BE2C (cell line): ENCODE data around the gene FGF14.
A peak's percentile ranks its signal among the peaks of the same experiment; 100 is the strongest.

Experiments used
- DNase-seq: peaks from one replicate; pipeline ENCODE4 v3.0.0-alpha.2; 2020
- H3K27me3 ChIP-seq: fragments of 250-450 bp; sonication (Bioruptor Pico); 2 replicates; pipeline ENCODE4 v1.5.1; 2020; ENCODE audit warnings: mild to moderate bottlenecking
- H3K36me3 ChIP-seq: fragments of 250-450 bp; sonication (Bioruptor Pico); 2 replicates; pipeline ENCODE4 v1.5.1; 2020; ENCODE audit warnings: mild to moderate bottlenecking
- H3K4me1 ChIP-seq: fragments of 250-450 bp; sonication (Bioruptor Pico); 2 replicates; pipeline ENCODE4 v1.5.1; 2020
- H3K4me3 ChIP-seq: 2 replicates; pipeline ENCODE4 v1.5.1; 2011; ENCODE audit warnings: low read depth, low read length
- H3K9me3 ChIP-seq: fragments of 250-450 bp; sonication (Bioruptor Pico); 2 replicates; pipeline ENCODE4 v1.5.1; 2020
- TF ChIP-seq, protein P1 (sequence below): IDR thresholded peaks from 2 replicates; pipeline ENCODE4 v1.5.1; 2012; ENCODE audit warnings: mild to moderate bottlenecking, low read depth, low read length

The FGF14 gene

DNA sequence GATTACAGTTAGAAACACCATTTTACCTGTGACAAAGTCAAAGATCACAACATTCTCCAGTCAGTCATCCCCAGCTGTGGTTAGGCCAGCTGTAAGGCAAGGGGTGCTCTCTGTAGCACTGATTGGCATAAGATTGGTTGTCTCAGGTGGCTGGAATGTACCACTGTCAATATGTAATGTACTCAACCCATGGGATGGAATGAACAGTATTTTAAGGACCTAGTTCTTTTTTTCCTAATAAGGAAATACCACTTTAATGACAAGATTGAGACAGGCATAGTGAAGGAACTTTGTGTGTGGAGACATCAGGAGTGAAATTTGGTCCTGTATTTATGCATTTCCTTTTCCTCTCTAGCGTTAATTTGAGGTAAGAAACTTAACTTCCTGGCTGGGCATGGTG lies 638.7 kb downstream of the FGF14 start:
- Histone ChIP-seq H3K9me3 (no peaks in the 10 kb centered on the region), H3K27me3 (no peaks in the 10 kb centered on the region; the same call in 1 of the 2 replicates), H3K4me3 (no peak overlapping the region), H3K4me1 (0 out of 2 replicates have a peak, but pooled peaks cover 2% of the 10 kb centered on the region), H3K36me3 (no peaks in the 10 kb centered on the region)
- no peak for DNase-seq
- TF ChIP-seq, protein P1, sequence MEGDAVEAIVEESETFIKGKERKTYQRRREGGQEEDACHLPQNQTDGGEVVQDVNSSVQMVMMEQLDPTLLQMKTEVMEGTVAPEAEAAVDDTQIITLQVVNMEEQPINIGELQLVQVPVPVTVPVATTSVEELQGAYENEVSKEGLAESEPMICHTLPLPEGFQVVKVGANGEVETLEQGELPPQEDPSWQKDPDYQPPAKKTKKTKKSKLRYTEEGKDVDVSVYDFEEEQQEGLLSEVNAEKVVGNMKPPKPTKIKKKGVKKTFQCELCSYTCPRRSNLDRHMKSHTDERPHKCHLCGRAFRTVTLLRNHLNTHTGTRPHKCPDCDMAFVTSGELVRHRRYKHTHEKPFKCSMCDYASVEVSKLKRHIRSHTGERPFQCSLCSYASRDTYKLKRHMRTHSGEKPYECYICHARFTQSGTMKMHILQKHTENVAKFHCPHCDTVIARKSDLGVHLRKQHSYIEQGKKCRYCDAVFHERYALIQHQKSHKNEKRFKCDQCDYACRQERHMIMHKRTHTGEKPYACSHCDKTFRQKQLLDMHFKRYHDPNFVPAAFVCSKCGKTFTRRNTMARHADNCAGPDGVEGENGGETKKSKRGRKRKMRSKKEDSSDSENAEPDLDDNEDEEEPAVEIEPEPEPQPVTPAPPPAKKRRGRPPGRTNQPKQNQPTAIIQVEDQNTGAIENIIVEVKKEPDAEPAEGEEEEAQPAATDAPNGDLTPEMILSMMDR, result no peak

DNA sequence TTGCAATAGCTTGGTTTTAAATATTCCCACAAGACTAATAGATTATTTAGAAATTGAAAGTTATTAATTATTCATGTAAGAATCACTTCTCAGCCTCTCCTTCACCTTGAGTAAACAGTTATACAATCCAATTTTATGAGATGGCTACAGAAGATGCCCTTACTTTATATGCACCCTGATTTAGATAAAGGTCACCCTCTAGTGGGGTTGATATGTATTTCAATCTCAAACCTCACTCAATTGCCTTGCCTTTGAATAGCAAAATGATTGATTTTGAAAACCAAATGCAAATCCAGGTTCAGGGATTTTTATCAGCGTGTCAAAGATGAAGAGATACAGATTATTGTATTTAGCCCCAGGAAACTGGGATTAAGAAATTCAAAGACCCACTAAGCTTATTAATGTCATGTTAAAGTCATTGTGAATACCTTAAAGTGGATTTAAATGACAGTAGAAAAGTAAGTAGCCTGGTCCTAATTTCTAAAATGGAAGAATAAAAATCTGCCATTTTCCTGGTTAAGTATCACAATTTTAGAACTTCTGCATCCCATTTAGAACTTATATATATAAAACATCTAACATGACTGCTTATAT lies 644.3 kb downstream of the FGF14 start:
- TF ChIP-seq, protein P1, result peak; percentile 63
- no peaks in the 10 kb centered on the region for H3K36me3 ChIP-seq
- no peaks in the 10 kb centered on the region for H3K4me1 ChIP-seq
- no peaks in the 10 kb centered on the region; the same call in 1 of the 2 replicates for H3K27me3 ChIP-seq
- H3K4me3 ChIP-seq, result no peak overlapping the region
- DNase-seq, result no peak
- H3K9me3 ChIP-seq, result no peaks in the 10 kb centered on the region

DNA sequence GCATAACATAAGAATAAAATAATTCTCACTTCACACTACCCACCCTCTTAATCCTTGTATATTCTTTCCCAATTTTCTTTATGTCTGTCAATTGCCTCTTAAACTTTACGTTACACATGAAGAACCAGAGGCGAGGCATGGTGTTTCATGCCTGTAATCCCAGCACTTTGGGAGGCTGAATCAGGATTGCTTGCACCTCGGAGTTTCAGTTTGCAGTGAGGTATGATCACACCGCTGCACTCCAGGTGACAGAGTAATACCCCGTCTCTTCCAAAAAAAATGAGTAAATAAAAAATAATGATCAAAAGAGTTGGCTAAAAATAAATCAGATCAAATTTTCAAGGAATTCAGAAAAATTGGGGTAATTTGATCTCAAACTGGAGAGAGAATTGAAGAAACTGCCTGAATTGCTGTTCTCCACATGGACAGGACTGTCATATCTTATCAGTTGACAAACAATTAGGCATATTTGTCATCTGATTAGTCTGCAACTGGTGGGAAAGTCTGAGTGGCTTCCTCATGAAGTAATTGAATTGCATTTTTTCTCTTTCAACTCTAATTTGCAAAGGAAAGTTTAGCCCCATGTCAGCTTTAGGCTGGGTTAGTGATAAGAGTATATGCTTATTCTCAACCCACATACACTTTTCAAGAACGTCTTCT lies 646.5 kb downstream of the FGF14 start:
- H3K36me3 ChIP-seq, result no peaks in the 10 kb centered on the region
- no peaks in the 10 kb centered on the region for H3K27me3 ChIP-seq
- TF ChIP-seq, protein P1, result no peak
- H3K4me3 ChIP-seq, result no peak overlapping the region
- no peak for DNase-seq
- H3K9me3 ChIP-seq, result no peaks in the 10 kb centered on the region
- H3K4me1 ChIP-seq, result no peaks in the 10 kb centered on the region; the same call in 1 of the 2 replicates

DNA sequence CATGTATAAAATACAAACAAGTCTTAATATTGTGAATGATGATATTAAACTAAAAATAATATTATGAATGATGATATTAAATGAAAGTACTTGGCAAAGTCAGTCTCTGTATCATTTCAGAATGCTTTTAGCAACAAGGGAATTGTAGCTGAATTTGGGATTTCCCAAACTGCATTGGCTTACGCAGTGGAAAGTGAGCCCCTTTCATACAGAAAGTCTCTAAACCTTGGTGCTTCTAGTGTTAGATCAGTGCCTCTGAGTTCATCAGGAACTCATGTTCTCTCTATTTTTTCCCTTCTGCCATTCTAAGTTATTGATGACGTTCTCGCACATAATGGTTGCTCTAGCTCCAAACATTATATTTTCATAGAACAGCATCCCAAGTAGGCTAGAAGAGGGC lies 649.4 kb downstream of the FGF14 start:
- Histone ChIP-seq H3K9me3 (no peaks in the 10 kb centered on the region), H3K4me3 (no peak overlapping the region), H3K27me3 (no peaks in the 10 kb centered on the region), H3K4me1 (no peaks in the 10 kb centered on the region; the same call in 1 of the 2 replicates), H3K36me3 (no peaks in the 10 kb centered on the region)
- no peak for DNase-seq
- TF ChIP-seq, protein P1, result no peak

DNA sequence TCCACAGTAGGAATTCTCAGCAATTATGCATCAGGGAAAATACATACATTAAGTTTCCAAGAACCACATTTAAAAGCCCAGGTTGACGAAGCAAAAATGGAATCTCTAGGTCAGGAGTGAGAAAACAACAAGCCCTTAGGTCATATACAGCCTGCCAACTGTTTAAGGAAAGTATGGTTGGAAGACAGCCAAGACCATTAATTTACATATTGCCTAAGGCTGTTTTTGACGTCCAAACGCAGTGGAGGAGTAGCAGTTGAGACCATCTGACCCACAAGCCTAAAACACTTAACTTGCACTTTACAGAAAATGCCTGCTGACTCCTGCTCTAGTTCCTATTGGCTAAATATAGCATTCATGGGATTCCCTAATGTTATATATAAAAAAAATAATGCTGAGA lies 650.4 kb downstream of the FGF14 start:
- Histone ChIP-seq H3K9me3 (no peaks in the 10 kb centered on the region), H3K27me3 (no peaks in the 10 kb centered on the region), H3K4me1 (no peaks in the 10 kb centered on the region; the same call in 1 of the 2 replicates), H3K36me3 (no peaks in the 10 kb centered on the region), H3K4me3 (no peak overlapping the region)
- DNase-seq, result peak; percentile 35
- TF ChIP-seq, protein P1, result no peak

DNA sequence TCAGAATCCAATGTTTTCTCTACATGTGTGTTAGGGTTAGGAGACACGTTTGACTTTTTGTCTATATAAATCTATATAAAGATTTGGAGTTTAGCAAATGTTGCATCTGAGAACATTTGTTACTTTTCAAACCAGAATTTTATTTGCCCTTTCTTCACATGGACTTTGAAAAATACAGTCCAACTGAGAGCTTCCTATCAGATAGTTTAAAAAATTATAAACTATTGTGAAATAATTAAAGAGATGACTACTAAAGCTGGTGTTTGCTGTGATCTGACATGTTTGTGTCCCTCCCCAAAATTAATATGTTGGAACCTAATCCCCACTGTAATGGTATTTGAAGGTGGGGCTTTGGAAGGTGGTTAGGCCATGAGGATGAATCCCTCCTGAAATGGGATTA lies 652.3 kb downstream of the FGF14 start:
- H3K36me3 ChIP-seq, result no peaks in the 10 kb centered on the region
- H3K9me3 ChIP-seq, result no peaks in the 10 kb centered on the region
- no peaks in the 10 kb centered on the region for H3K27me3 ChIP-seq
- TF ChIP-seq, protein P1, result no peak
- H3K4me1 ChIP-seq, result no peaks in the 10 kb centered on the region; the same call in 1 of the 2 replicates
- DNase-seq, result no peak
- no peak overlapping the region for H3K4me3 ChIP-seq
